WTC11 (cell line): ENCODE data around the gene ATXN7L2. TPM values are rescaled to one million over a fixed set of nuclear protein-coding genes. Genes with fewer than 3 reads are reported as not detected.

ENCODE experiments used
- EMX1 ChIP-seq: fragments of 250-450 bp; sonication (Bioruptor Pico); IDR thresholded peaks from 2 replicates; pipeline ENCODE4 v1.8.0; 2021; ENCODE audit warnings: mild to moderate bottlenecking
- ESRRA ChIP-seq: sonication (generic); formaldehyde crosslinking; IDR thresholded peaks from 2 replicates; pipeline ENCODE4 v1.8.1; 2022; ENCODE audit warnings: mild to moderate bottlenecking, missing genetic modification reagents, borderline replicate concordance
- FOXJ3 ChIP-seq: sonication (generic); formaldehyde crosslinking; IDR thresholded peaks from 2 replicates; pipeline ENCODE4 v1.9.0; 2021; ENCODE audit warnings: missing genetic modification reagents, mild to moderate bottlenecking, borderline replicate concordance
- FOXK1 ChIP-seq: sonication (generic); formaldehyde crosslinking; IDR thresholded peaks from 2 replicates; pipeline ENCODE4 v1.8.0; 2022; ENCODE audit warnings: mild to moderate bottlenecking, moderate library complexity, missing genetic modification reagents
- GTF2I ChIP-seq: fragments of 250-450 bp; sonication (Bioruptor Pico); conservative IDR thresholded peaks from 2 replicates; pipeline ENCODE4 v1.4.0; 2021; ENCODE audit warnings: mild to moderate bottlenecking
- JAZF1 ChIP-seq: fragments of 250-450 bp; sonication (Bioruptor Pico); IDR thresholded peaks from 2 replicates; pipeline ENCODE4 v1.9.0; 2021; ENCODE audit warnings: moderate library complexity, mild to moderate bottlenecking, inconsistent platforms
- NFE2L1 ChIP-seq: sonication (generic); formaldehyde crosslinking; IDR thresholded peaks from 2 replicates; pipeline ENCODE4 v1.8.1; 2023; ENCODE audit warnings: missing genetic modification reagents
- NFYB ChIP-seq: sonication (generic); formaldehyde crosslinking; conservative IDR thresholded peaks from 2 replicates; pipeline ENCODE4 v1.8.0; 2022; ENCODE audit warnings: low read depth, missing genetic modification reagents
- NR2C2 ChIP-seq: sonication (generic); formaldehyde crosslinking; IDR thresholded peaks from 2 replicates; pipeline ENCODE4 v1.8.0; 2022; ENCODE audit warnings: mild to moderate bottlenecking, missing genetic modification reagents
- OVOL2 ChIP-seq: fragments of 250-450 bp; sonication (Bioruptor Pico); IDR thresholded peaks from 2 replicates; pipeline ENCODE4 v1.9.0; 2021; ENCODE audit warnings: mild to moderate bottlenecking, borderline replicate concordance
- SMAD4 ChIP-seq: sonication (generic); formaldehyde crosslinking; IDR thresholded peaks from 2 replicates; pipeline ENCODE4 v1.8.0; 2022; ENCODE audit warnings: mild to moderate bottlenecking, missing genetic modification reagents
- TCF7 ChIP-seq: sonication (generic); formaldehyde crosslinking; IDR thresholded peaks from 2 replicates; pipeline ENCODE4 v1.8.0; 2022; ENCODE audit warnings: mild to moderate bottlenecking, low read depth, missing genetic modification reagents, moderate library complexity
- ZNF232 ChIP-seq: sonication (generic); formaldehyde crosslinking; IDR thresholded peaks from 2 replicates; pipeline ENCODE4 v1.8.0; 2022; ENCODE audit warnings: mild to moderate bottlenecking, missing genetic modification reagents
- total RNA-seq: library from RNA; stranded (reverse); gene quantifications from 3 replicates; pipeline ENCODE4 v1.2.3, GENCODE V29; 2021
- TF ChIP-seq, protein P1 (sequence below): fragments of 250-450 bp; sonication (Bioruptor Pico); IDR thresholded peaks from 2 replicates; pipeline ENCODE4 v1.9.0; 2021; ENCODE audit warnings: moderate library complexity, mild to moderate bottlenecking, inconsistent platforms, borderline replicate concordance
- TF ChIP-seq, protein P2 (sequence below): sonication (generic); formaldehyde crosslinking; IDR thresholded peaks from 2 replicates; pipeline ENCODE4 v1.8.1; 2022; ENCODE audit warnings: low read depth, missing genetic modification reagents, borderline replicate concordance
- TF ChIP-seq, protein P3 (sequence below): sonication (generic); formaldehyde crosslinking; IDR thresholded peaks from 2 replicates; pipeline ENCODE4 v1.8.1; 2023; ENCODE audit warnings: mild to moderate bottlenecking, moderate library complexity, missing genetic modification reagents
- TF ChIP-seq, protein P4 (sequence below): sonication (generic); formaldehyde crosslinking; IDR thresholded peaks from 2 replicates; pipeline ENCODE4 v1.8.0; 2022; ENCODE audit warnings: mild to moderate bottlenecking, missing genetic modification reagents
- TF ChIP-seq, protein P5 (sequence below): sonication (generic); formaldehyde crosslinking; IDR thresholded peaks from 2 replicates; pipeline ENCODE4 v1.8.0; 2022; ENCODE audit warnings: mild to moderate bottlenecking, missing genetic modification reagents
- TF ChIP-seq, protein P6 (sequence below): sonication (generic); formaldehyde crosslinking; IDR thresholded peaks from 2 replicates; pipeline ENCODE4 v1.8.1; 2022; ENCODE audit warnings: mild to moderate bottlenecking, moderate library complexity, missing genetic modification reagents
- TF ChIP-seq, protein P7 (sequence below): sonication (generic); formaldehyde crosslinking; IDR thresholded peaks from 2 replicates; pipeline ENCODE4 v1.8.0; 2023; ENCODE audit warnings: missing genetic modification reagents, mild to moderate bottlenecking, borderline replicate concordance
- TF ChIP-seq, protein P8 (sequence below): fragments of 250-450 bp; sonication (Bioruptor Pico); IDR thresholded peaks from 2 replicates; pipeline ENCODE4 v2.1.2; 2022; ENCODE audit warnings: mild to moderate bottlenecking, moderate library complexity
- TF ChIP-seq, protein P9 (sequence below): sonication (generic); formaldehyde crosslinking; IDR thresholded peaks from 2 replicates; pipeline ENCODE4 v1.8.1; 2022; ENCODE audit warnings: missing genetic modification reagents, borderline replicate concordance
- TF ChIP-seq, protein P10 (sequence below): sonication (generic); formaldehyde crosslinking; IDR thresholded peaks from 2 replicates; pipeline ENCODE4 v1.8.0; 2022; ENCODE audit warnings: mild to moderate bottlenecking, missing genetic modification reagents

ATXN7L2 gene
- total RNA-seq, 1 experiment from 2014 or later = 11.1 TPM

DNA sequence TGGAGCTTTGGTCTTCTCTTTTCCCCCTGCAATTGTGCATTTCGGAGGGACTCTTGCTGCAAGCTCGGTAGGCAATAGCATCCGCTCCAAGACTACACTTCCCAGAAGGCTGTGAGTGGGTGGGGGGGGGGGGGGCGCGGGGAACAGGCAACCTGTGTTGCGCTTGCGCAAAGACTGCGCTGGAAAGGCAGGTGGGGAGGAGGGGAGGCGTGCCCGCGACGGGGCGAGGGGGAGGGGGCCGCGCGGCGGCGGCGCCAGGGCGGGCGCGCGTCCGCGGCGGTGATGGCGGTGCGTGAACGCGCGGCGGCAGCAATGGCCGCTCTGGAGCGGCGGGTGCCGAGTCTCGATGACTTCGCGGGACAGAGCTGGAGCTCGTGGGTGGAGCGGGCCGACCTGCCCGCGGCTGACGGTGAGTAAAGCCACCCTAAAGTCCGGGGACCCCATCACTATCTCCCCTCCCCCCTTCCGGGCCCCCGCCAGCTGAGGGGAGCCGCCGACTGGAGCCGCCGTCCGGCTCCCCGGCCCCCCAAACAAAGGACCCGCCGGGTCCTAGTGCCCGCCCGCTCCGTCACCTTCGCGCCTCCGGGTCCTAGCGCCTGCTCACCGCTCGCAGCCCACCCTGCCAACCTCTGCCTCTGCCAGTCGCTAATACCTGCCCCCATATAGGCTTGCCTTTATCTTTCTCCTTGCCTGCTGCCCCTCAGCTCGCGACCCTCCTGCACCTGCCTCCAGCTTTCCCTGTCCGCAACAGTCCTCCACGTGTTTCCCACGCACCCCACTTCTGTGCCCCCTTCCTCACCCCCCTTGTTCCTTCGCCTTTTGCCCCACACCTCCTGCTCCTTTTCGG lies at the start of gene ATXN7L2 (continued):
- TF ChIP-seq FOXJ3 (CRISPR knock-in tag) (no peak), OVOL2 (no peak), SMAD4 (no peak), ZNF232 (CRISPR knock-in tag) (no peak), ESRRA (CRISPR knock-in tag) (no peak), NFYB (no peak), GTF2I (CRISPR knock-in tag) (0 out of 2 replicates have a peak, but pooled peaks have one; percentile 43), EMX1 (CRISPR knock-in tag) (0 out of 2 replicates have a peak, but pooled peaks have one; percentile 44), JAZF1 (CRISPR knock-in tag) (no peak), NR2C2 (no peak), NFE2L1 (CRISPR knock-in tag) (peak; percentile 76; the same call in 1 of the 2 replicates), TCF7 (CRISPR knock-in tag) (no peak), FOXK1 (CRISPR knock-in tag) (peak; percentile 35; the same call in 1 of the 2 replicates)
- TF ChIP-seq, protein P1, sequence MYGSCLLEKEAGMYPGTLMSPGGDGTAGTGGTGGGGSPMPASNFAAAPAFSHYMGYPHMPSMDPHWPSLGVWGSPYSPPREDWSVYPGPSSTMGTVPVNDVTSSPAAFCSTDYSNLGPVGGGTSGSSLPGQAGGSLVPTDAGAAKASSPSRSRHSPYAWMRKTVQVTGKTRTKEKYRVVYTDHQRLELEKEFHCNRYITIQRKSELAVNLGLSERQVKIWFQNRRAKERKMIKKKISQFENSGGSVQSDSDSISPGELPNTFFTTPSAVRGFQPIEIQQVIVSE (CRISPR knock-in tag) = no peak
- TF ChIP-seq, protein P2, sequence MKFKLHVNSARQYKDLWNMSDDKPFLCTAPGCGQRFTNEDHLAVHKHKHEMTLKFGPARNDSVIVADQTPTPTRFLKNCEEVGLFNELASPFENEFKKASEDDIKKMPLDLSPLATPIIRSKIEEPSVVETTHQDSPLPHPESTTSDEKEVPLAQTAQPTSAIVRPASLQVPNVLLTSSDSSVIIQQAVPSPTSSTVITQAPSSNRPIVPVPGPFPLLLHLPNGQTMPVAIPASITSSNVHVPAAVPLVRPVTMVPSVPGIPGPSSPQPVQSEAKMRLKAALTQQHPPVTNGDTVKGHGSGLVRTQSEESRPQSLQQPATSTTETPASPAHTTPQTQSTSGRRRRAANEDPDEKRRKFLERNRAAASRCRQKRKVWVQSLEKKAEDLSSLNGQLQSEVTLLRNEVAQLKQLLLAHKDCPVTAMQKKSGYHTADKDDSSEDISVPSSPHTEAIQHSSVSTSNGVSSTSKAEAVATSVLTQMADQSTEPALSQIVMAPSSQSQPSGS = no peak
- TF ChIP-seq, protein P3, sequence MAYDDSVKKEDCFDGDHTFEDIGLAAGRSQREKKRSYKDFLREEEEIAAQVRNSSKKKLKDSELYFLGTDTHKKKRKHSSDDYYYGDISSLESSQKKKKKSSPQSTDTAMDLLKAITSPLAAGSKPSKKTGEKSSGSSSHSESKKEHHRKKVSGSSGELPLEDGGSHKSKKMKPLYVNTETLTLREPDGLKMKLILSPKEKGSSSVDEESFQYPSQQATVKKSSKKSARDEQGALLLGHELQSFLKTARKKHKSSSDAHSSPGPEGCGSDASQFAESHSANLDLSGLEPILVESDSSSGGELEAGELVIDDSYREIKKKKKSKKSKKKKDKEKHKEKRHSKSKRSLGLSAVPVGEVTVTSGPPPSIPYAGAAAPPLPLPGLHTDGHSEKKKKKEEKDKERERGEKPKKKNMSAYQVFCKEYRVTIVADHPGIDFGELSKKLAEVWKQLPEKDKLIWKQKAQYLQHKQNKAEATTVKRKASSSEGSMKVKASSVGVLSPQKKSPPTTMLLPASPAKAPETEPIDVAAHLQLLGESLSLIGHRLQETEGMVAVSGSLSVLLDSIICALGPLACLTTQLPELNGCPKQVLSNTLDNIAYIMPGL (CRISPR knock-in tag) = peak; percentile 56
- TF ChIP-seq, protein P4, sequence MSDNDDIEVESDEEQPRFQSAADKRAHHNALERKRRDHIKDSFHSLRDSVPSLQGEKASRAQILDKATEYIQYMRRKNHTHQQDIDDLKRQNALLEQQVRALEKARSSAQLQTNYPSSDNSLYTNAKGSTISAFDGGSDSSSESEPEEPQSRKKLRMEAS = no peak; the same call in 1 of the 2 replicates
- TF ChIP-seq, protein P5, sequence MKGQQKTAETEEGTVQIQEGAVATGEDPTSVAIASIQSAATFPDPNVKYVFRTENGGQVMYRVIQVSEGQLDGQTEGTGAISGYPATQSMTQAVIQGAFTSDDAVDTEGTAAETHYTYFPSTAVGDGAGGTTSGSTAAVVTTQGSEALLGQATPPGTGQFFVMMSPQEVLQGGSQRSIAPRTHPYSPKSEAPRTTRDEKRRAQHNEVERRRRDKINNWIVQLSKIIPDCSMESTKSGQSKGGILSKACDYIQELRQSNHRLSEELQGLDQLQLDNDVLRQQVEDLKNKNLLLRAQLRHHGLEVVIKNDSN = no peak
- TF ChIP-seq, protein P6, sequence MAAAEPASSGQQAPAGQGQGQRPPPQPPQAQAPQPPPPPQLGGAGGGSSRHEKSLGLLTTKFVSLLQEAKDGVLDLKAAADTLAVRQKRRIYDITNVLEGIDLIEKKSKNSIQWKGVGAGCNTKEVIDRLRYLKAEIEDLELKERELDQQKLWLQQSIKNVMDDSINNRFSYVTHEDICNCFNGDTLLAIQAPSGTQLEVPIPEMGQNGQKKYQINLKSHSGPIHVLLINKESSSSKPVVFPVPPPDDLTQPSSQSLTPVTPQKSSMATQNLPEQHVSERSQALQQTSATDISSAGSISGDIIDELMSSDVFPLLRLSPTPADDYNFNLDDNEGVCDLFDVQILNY = peak; percentile 57; the same call in 1 of the 2 replicates
- TF ChIP-seq, protein P7, sequence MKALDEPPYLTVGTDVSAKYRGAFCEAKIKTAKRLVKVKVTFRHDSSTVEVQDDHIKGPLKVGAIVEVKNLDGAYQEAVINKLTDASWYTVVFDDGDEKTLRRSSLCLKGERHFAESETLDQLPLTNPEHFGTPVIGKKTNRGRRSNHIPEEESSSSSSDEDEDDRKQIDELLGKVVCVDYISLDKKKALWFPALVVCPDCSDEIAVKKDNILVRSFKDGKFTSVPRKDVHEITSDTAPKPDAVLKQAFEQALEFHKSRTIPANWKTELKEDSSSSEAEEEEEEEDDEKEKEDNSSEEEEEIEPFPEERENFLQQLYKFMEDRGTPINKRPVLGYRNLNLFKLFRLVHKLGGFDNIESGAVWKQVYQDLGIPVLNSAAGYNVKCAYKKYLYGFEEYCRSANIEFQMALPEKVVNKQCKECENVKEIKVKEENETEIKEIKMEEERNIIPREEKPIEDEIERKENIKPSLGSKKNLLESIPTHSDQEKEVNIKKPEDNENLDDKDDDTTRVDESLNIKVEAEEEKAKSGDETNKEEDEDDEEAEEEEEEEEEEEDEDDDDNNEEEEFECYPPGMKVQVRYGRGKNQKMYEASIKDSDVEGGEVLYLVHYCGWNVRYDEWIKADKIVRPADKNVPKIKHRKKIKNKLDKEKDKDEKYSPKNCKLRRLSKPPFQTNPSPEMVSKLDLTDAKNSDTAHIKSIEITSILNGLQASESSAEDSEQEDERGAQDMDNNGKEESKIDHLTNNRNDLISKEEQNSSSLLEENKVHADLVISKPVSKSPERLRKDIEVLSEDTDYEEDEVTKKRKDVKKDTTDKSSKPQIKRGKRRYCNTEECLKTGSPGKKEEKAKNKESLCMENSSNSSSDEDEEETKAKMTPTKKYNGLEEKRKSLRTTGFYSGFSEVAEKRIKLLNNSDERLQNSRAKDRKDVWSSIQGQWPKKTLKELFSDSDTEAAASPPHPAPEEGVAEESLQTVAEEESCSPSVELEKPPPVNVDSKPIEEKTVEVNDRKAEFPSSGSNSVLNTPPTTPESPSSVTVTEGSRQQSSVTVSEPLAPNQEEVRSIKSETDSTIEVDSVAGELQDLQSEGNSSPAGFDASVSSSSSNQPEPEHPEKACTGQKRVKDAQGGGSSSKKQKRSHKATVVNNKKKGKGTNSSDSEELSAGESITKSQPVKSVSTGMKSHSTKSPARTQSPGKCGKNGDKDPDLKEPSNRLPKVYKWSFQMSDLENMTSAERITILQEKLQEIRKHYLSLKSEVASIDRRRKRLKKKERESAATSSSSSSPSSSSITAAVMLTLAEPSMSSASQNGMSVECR (CRISPR knock-in tag) = no peak
- TF ChIP-seq, protein P8, sequence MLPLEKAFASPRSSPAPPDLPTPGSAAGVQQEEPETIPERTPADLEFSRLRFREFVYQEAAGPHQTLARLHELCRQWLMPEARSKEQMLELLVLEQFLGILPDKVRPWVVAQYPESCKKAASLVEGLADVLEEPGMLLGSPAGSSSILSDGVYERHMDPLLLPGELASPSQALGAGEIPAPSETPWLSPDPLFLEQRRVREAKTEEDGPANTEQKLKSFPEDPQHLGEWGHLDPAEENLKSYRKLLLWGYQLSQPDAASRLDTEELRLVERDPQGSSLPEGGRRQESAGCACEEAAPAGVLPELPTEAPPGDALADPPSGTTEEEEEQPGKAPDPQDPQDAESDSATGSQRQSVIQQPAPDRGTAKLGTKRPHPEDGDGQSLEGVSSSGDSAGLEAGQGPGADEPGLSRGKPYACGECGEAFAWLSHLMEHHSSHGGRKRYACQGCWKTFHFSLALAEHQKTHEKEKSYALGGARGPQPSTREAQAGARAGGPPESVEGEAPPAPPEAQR (CRISPR knock-in tag) = no peak
- TF ChIP-seq, protein P9, sequence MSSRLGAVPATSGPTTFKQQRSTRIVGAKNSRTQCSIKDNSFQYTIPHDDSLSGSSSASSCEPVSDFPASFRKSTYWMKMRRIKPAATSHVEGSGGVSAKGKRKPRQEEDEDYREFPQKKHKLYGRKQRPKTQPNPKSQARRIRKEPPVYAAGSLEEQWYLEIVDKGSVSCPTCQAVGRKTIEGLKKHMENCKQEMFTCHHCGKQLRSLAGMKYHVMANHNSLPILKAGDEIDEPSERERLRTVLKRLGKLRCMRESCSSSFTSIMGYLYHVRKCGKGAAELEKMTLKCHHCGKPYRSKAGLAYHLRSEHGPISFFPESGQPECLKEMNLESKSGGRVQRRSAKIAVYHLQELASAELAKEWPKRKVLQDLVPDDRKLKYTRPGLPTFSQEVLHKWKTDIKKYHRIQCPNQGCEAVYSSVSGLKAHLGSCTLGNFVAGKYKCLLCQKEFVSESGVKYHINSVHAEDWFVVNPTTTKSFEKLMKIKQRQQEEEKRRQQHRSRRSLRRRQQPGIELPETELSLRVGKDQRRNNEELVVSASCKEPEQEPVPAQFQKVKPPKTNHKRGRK (CRISPR knock-in tag) = no peak
- TF ChIP-seq, protein P10, sequence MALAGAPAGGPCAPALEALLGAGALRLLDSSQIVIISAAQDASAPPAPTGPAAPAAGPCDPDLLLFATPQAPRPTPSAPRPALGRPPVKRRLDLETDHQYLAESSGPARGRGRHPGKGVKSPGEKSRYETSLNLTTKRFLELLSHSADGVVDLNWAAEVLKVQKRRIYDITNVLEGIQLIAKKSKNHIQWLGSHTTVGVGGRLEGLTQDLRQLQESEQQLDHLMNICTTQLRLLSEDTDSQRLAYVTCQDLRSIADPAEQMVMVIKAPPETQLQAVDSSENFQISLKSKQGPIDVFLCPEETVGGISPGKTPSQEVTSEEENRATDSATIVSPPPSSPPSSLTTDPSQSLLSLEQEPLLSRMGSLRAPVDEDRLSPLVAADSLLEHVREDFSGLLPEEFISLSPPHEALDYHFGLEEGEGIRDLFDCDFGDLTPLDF (CRISPR knock-in tag) = no peak
